ENCODE results near the gene HIKESHI.

GRCh38 chr11:86278226-86278625 is 23.8 kb upstream of the HIKESHI start:
- TF ChIP-seq CTCF (conservative IDR thresholded peaks at IDR 0.05; ENCODE audit: low read length) (no peak), EZH2phosphoT487 (IDR thresholded peaks at IDR 0.05; ENCODE audit: borderline replicate concordance, low read depth, low read length) (no peak)

Data from OCI-LY7 (cell line).